GM18868 (cell line): ENCODE measurements around the gene HAUS2.
"Not testable (repeated sequence)": the region's sequence is repeated elsewhere in the genome, so short reads cannot be mapped to it uniquely, and the experiment has no call there.

Source experiments
- ATAC-seq: cut with Tn5 transposase; IDR thresholded peaks from one replicate; pipeline ENCODE4 v1.9.1; 2021; ENCODE audit warnings: mild to moderate bottlenecking, moderate library complexity; ENCODE audit not compliant: unreplicated experiment

Gene HAUS2

GRCh38 chr15:42575188-42576039 is 26.8 kb downstream of the HAUS2 start, which contains the start of gene STARD9:
TSS of gene STARD9 (plus strand) at chr15:42575606. CDS start at chr15:42575716, 110 bp downstream.
- ATAC-seq, result peak; percentile 93

DNA sequence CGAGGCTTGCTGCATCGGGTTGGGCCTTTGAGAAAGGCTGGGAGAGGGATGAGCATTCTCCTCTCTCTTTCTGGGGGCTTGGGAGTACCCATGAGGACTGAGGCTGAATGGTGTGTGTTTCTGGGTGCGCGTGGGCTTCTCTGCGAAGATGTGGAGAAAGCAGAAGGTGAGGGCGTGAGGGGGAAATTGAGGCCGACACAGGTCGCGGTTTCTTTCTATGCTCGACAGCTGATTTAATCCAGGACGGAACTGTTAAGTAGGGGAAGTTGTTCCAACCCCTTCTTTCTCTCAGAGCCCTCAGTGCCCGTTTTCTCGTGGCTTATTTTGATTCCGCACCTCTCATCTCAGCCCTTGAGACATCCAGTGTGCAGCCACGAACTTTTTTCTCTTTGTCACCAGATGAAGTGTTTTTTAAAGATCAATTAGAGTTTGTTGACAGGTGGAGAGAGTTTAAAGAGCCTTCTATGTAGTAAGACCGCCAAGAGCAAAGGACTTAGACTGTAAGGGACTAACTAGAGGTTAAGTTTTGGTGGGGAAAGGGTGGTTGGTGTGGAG is 27.5 kb downstream of the HAUS2 start:
- ATAC-seq, result no peak

- ATAC-seq, result no peak
Measured at GRCh38 chr15:42576776-42577175, 28.1 kb downstream of the HAUS2 start.

GRCh38 chr15:42577514-42578031 is 28.9 kb downstream of the HAUS2 start:
- ATAC-seq, result no peak

DNA sequence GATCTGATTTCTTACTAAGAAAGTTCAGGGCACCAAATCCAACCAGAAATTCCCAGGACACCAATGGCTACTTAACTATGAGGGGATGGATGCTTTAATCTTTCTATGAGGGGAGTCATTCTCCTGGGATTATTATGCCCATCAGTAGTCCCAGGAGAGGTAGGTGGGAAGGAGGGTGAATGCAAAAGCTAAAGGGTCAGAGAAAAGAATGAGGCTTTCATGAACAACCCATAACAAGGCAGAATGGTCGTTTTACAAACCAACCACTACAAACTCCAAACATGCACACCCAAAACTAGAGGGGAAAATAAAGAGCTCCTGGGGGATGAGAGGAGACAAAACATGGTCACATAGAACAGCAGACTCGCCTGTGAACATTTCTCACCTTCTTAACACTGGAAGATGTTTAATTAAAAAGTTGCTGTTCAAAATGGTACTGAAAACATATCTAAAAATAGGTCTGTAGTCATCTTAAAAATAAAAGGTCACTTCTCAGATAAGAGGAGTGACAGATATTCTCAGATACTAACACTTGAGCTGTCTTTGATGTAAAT is 30.4 kb downstream of the HAUS2 start:
- no peak for ATAC-seq

GRCh38 chr15:42581272-42581730 is 32.7 kb downstream of the HAUS2 start:
- peak; percentile 85 for ATAC-seq

DNA sequence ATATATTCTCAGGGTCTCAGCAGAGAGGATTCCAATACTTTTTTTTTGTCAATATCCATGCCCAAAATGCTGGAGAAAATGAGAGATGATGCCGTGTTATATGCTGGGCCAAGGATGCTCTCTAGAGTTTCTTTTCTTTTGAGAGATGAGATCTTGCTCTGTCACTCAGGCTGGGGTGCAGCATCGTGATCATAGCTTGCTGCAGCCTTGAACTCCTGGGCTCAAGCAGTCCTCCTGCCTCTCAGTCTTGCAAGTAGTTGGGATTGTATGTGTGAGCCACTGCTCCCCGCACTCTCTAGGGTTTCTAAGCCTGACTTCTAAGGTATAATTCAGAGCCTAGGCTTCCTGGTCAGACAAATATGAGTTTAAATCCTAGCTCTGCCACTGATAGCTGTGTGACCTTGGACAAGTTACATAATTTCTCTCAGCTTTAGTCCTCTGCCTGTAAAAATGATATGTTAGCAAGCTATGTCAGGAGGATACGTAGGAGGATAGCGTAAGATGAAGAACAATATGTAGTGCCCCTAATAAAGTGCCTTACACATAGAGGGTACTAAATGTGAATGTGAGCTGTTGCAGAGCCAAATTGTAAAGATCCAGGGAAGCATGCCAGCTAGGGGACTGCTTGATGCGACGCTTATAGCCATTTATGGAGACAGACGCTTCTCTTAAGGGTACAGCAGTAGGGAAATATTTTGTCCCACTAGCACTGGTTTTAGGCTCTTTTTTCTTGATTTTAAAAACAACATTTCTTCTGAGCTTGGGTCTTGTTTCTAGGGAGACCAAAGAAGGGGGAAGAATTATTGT is 34.1 kb downstream of the HAUS2 start:
- no peak for ATAC-seq

- no peak for ATAC-seq
Measured at GRCh38 chr15:42584031-42584765, 35.6 kb downstream of the HAUS2 start.

- ATAC-seq, result no peak
Measured at GRCh38 chr15:42590619-42591237, 42.1 kb downstream of the HAUS2 start.

DNA sequence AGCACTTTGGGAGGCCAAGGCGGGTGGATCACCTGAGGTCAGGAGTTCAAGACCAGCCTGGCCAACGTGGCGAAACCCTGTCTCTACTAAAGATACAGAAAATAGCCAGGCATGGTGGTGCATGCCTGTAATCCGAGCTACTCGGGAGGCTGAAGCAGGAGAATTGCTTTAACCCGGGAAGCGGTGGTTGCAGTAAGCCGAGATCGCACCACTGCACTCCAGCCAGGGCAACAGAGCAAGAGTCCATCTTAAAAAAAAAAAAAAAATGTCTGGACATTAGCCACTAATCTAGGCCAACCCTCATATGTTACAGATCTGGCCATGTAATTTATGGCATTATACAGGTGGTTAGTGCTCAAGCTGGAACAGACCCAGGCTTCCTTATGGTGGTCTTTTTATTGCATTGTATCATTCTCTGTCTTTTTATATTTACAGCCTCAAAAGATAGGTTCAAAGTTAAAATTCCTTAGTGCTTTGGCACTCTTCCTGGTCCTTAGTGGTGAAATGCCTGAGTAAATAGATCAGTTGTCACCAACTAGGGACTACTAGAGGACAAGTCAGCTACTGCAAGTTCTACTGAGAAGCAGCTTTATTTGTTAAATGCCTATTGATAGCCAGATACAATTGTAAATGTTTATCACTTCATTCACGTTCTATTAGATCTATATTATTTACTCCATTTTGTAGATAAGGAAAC is 42.7 kb downstream of the HAUS2 start:
- ATAC-seq, result no peak

DNA sequence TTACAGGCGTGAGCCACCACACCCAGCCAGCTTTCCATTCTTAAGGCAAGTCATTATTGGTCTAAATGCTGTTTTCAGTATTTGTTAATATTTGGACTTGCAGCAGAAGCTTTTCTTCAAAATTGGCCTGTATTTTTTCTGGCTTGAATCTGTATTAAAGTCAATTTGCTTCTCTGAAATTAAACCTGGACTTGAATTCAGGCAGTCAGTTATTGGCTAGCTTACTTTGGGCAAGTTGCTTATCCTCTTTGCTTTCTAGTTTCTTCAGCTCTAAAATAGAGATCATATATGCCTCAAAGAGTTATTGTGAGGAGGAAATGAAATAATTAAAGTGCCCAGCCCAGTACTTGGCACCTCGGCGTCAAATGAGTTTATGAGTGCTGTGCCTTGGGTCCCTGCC is 44.1 kb downstream of the HAUS2 start:
- no peak for ATAC-seq

DNA sequence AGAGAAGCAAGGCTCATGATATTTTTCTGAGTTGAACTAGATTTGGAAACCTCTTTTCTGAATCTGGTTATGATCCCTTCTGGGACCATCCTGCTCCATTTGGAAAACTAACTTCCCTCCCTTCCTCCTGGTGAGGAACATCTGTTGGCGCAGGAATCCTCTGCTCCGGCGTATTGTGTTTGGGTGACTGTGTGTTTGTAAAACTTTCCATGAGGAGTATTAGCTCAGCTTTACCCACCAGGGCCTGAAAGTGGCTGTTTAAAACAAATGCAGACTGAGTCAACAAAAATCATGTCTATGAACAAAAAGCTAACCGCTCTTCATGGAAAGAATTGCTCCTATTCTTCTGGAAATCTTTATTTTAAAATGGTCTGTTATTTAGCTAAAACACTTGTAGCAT is 44.5 kb downstream of the HAUS2 start:
- no peak for ATAC-seq

- ATAC-seq, result no peak
Measured at GRCh38 chr15:42594095-42594494, 45.5 kb downstream of the HAUS2 start.

DNA sequence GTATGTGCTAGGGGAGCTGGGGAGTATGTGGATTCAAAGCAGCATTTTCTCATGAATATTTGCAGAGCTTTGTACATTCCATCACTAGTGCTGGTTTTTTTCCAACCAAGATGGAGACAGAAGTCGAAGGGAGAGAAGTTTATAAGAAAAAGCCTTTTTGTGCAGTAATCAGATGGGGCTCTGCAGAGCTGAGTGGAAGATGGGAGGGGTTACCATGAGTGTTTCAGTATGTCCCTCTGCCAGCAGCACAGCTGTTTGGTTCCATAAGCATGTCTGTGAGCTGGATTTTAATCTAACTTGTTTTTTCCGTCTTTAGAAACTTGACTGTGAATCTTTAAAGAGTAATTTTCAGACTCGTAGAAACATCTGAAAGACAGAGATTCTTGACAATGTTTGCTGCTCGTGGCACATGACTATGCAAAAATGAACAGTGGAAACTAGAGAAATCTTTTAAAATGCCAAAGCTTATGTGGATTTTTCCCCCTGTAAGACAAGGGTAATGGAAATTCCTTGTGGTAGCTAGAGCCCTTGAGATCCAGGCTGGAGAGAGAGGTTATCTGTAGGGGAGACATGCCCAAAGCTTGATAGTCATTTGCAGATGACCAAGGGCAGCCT is 47.1 kb downstream of the HAUS2 start:
- ATAC-seq, result no peak

DNA sequence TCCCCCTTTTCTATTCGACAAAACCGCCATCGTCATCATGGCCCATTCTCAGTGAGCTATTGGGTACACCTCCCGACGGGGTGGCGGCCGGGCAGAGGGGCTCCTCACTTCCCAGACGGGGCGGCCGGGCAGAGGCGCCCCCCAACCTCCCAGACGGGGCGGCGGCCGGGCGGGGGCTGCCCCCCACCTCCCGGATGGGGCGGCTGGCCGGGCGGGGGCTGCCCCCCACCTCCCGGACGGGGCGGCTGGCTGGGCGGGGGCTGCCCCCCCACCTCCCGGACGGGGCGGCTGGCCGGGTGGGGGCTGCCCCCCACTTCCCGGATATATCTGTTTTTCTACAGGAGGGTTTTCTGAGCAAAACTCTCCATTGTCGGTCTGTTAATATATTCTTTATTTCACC is 52.7 kb downstream of the HAUS2 start:
- ATAC-seq, result not testable (repeated sequence)

DNA sequence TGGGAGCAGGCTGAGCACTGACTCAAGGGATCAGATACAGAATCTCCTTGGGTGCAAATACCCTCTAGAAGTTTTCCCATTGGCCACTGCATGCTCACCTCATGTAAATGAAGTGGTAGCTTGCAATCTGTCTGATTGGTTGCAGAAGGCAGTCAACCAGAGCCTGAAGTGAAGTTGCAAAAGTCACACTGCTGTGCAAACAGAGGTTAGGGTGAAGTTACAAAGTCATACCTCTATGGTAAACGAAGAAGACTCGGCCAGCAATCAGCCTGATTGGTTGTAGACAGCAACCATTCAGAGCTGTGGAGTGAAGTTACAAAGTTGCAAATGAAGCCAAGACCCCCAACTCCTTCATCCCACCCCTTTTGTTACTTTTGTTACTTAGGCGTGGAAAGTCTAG is 53.9 kb downstream of the HAUS2 start:
- ATAC-seq, result no peak

DNA sequence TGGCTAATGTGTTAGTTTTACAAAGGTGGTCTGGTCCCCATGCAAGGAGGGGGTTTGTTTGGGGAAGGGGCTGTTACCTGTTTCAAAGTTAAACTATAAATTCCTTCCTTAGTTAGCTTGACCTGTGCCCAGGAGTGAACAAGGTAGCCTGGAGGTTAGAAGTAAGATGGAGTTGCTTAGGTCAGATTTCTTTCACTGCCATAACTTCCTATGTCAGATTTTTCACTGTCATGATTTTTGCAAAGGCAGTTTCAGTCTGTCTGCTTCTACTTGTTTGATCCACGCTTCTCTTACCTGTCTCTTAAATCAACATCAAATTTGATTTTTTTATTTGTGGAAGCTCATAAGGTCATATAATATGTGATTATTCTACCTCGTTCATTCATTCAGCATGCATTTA is 55.3 kb downstream of the HAUS2 start:
- ATAC-seq, result no peak

- peak; percentile 40 for ATAC-seq
Measured at GRCh38 chr15:42604894-42605744, 56.5 kb downstream of the HAUS2 start.
